ENCODE data around the gene MAPK10. TPM values are rescaled to one million over a fixed set of nuclear protein-coding genes. Genes with fewer than 3 reads are reported as not detected.

The MAPK10 gene
- total and polyA plus RNA-seq, 2 of the 8 experiments (the other 6 are each of a cell fraction or from before 2014, with no cell fraction given) = 2.5 to 3.1 TPM

DNA sequence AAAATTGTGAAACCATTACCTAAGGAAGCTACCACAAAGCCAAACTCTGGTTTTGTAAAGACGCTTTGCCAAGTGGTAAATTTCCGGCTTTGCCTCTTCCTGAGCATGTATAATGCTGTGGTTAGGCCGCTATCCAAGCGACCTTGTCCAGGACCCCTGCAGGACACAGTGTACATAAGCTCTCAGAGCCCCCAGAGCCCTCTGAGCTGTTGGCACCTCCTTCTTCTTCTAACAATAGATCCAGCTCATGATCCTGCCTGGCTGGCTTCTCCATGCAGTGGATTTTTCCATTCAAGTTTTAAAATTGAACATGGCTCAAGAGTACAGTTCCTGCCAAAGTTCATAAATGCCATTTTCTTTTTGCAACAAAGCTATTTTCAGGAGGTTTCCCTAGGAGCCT, 326.7 kb downstream of the MAPK10 start (continued):
- TF ChIP-seq, protein P1, sequence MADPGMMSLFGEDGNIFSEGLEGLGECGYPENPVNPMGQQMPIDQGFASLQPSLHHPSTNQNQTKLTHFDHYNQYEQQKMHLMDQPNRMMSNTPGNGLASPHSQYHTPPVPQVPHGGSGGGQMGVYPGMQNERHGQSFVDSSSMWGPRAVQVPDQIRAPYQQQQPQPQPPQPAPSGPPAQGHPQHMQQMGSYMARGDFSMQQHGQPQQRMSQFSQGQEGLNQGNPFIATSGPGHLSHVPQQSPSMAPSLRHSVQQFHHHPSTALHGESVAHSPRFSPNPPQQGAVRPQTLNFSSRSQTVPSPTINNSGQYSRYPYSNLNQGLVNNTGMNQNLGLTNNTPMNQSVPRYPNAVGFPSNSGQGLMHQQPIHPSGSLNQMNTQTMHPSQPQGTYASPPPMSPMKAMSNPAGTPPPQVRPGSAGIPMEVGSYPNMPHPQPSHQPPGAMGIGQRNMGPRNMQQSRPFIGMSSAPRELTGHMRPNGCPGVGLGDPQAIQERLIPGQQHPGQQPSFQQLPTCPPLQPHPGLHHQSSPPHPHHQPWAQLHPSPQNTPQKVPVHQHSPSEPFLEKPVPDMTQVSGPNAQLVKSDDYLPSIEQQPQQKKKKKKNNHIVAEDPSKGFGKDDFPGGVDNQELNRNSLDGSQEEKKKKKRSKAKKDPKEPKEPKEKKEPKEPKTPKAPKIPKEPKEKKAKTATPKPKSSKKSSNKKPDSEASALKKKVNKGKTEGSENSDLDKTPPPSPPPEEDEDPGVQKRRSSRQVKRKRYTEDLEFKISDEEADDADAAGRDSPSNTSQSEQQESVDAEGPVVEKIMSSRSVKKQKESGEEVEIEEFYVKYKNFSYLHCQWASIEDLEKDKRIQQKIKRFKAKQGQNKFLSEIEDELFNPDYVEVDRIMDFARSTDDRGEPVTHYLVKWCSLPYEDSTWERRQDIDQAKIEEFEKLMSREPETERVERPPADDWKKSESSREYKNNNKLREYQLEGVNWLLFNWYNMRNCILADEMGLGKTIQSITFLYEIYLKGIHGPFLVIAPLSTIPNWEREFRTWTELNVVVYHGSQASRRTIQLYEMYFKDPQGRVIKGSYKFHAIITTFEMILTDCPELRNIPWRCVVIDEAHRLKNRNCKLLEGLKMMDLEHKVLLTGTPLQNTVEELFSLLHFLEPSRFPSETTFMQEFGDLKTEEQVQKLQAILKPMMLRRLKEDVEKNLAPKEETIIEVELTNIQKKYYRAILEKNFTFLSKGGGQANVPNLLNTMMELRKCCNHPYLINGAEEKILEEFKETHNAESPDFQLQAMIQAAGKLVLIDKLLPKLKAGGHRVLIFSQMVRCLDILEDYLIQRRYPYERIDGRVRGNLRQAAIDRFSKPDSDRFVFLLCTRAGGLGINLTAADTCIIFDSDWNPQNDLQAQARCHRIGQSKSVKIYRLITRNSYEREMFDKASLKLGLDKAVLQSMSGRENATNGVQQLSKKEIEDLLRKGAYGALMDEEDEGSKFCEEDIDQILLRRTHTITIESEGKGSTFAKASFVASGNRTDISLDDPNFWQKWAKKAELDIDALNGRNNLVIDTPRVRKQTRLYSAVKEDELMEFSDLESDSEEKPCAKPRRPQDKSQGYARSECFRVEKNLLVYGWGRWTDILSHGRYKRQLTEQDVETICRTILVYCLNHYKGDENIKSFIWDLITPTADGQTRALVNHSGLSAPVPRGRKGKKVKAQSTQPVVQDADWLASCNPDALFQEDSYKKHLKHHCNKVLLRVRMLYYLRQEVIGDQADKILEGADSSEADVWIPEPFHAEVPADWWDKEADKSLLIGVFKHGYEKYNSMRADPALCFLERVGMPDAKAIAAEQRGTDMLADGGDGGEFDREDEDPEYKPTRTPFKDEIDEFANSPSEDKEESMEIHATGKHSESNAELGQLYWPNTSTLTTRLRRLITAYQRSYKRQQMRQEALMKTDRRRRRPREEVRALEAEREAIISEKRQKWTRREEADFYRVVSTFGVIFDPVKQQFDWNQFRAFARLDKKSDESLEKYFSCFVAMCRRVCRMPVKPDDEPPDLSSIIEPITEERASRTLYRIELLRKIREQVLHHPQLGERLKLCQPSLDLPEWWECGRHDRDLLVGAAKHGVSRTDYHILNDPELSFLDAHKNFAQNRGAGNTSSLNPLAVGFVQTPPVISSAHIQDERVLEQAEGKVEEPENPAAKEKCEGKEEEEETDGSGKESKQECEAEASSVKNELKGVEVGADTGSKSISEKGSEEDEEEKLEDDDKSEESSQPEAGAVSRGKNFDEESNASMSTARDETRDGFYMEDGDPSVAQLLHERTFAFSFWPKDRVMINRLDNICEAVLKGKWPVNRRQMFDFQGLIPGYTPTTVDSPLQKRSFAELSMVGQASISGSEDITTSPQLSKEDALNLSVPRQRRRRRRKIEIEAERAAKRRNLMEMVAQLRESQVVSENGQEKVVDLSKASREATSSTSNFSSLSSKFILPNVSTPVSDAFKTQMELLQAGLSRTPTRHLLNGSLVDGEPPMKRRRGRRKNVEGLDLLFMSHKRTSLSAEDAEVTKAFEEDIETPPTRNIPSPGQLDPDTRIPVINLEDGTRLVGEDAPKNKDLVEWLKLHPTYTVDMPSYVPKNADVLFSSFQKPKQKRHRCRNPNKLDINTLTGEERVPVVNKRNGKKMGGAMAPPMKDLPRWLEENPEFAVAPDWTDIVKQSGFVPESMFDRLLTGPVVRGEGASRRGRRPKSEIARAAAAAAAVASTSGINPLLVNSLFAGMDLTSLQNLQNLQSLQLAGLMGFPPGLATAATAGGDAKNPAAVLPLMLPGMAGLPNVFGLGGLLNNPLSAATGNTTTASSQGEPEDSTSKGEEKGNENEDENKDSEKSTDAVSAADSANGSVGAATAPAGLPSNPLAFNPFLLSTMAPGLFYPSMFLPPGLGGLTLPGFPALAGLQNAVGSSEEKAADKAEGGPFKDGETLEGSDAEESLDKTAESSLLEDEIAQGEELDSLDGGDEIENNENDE (IDR thresholded peaks at IDR 0.05; ENCODE audit: insufficient replicate concordance, low read length) = no peak
- TF ChIP-seq GTF2F1 (IDR thresholded peaks at IDR 0.05; ENCODE audit: borderline replicate concordance, low read depth, low read length) = no peak
